ENCODE measurements around the gene FAT3.

Gene FAT3

GRCh38 chr11:92224407-92225124, at the start of gene FAT3:
Gene FAT3 (plus strand): TSS chr11:92224818. CDS start chr11:92352113, 127,295 bp downstream.
- no peak for DNase-seq

- no peak for DNase-seq
Observed at GRCh38 chr11:92179017-92179670, 45.5 kb upstream of the FAT3 start.

GRCh38 chr11:92180226-92180625, 44.4 kb upstream of the FAT3 start:
- DNase-seq = no peak

DNA sequence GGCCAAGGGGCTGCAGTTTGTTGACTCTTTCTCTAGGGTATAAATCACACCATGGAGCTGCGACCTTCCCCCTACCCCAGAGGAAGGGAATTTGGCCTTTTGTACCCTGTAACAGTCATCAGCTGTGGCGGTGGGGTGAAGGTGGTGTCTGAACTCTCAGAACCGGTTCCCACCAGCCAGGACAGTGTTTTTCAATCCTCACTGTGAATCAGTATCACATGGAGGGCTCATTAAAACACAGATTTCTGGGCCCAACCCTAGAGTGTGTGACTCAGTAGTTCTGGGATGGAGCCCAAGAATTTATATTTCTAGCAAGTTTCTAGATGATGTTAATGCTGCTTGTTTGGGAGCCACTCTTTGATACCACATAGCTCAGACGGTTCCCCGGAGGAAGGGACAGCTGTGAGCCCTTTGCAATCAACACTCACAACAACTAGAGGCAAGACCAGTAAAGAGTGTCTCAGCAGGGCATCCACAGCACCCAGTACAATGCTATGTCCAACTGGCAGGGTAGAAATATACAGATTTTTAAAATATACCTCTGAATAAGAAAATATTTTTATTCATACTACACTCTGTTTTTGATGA, 43.9 kb upstream of the FAT3 start:
- DNase-seq = no peak

GRCh38 chr11:92190535-92191206, 33.9 kb upstream of the FAT3 start:
- no peak for DNase-seq

GRCh38 chr11:92192141-92192540, 32.5 kb upstream of the FAT3 start:
- no peak for DNase-seq

- DNase-seq = no peak
Observed at GRCh38 chr11:92198268-92198667, 26.4 kb upstream of the FAT3 start.

DNA sequence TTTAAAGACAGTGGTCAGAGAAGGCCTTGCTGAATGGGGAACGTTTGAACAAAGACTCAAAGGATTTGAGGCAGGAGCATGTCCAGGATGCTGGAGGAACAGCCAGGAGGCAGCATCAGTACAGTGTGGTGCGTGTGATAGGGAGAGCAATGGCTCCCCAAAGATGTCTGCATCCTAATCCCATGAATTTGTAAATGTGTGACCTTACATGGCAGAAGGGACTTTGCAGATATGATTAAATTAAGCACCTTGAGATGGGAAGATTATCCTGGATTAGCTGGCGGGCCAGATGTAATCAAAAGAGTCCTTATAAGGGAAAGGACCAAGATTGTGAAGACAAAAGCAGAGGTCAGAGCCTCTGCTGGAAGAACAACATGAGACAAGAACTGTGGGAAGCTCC, 24.6 kb upstream of the FAT3 start:
- DNase-seq = no peak

DNA sequence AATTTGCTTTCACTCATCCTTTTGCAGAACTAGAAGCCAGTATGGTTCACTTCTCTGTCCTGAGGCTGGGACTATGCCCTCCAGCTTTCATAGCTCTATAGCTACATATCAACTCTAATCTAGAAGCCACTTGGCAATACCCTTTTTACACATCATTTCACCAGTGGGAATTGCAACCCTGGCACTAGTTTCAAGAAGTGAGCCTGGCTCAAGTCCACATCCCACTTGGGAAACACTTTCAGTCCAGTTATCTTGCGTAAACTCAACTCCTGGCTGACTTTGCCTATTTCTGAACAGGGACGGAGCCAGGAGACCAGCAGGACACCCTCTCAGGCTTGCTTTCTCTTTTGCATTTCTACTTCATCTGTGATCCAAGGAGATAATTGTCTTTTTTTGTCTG, 19.9 kb upstream of the FAT3 start:
- DNase-seq = no peak

DNA sequence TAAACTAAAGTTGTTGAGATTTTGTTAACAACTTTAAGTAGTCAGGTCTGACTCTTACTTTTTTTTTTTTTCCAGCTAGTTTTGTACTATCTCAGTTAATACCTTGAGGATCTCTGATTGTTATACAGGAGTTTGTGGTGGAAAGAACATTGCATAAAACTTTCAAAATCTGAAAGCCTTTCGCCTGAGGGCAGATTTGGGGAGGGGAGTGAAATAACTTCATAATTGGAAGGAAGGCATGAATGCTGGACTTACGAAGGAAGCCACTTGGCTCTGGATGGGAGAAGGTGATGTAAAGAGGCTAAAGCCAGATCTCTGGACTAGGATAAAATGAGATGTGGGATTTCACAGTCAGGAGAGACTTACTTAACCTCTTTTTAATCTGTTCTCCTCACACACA, 18.2 kb upstream of the FAT3 start:
- no peak for DNase-seq

DNA sequence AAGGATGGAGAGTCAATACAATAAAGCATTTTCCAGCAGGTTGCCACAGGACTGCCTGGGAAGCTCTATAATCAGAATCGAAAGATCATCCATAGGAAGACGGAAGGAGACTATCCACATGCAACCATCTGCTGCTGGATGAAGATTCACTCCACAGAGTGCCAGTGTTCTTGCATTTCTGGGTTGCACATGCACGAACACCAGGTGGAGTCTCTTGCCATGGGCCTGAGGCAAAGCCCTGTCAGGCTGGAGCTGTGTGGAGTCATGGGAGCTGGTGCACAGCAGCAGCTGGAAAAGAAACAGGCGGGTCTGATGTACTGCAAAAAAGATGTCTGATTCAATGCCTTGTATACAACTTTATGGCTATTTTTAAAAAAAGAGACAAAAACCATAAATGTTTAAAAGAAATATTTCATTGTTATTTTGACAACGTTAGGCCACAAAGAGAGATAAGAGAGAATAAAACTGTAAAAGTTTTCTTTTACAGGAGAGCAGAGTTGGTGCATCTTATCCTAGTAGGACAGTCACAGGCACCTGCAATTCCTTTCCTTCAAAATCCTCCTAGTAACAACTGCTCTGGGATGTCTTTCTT, 12.9 kb upstream of the FAT3 start:
- no peak for DNase-seq

GRCh38 chr11:92212530-92212929, 12.1 kb upstream of the FAT3 start:
- DNase-seq = no peak

DNA sequence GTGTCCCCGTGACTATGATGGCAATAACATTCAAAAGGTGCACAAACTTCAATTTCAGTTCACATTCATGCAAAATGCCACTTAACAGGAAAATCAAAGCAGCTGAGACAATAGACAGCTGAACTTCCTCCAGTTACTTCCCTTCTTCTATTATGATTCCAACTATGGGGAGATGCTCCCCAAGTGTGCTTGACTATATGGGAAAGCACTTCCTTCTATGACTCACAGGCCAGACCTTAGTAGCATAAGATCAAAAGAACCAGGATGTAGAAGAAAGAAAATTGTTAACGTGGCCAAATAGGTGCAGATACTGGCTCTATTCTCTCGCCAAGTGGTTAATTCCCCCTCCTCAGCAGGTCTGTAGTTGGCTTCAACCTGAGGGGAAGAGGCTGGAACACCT, 7.8 kb upstream of the FAT3 start:
- no peak for DNase-seq

GRCh38 chr11:92219476-92219875, 5.1 kb upstream of the FAT3 start:
- DNase-seq = no peak

- no peak for DNase-seq
Observed at GRCh38 chr11:92222701-92223100, 1.9 kb upstream of the FAT3 start.

DNA sequence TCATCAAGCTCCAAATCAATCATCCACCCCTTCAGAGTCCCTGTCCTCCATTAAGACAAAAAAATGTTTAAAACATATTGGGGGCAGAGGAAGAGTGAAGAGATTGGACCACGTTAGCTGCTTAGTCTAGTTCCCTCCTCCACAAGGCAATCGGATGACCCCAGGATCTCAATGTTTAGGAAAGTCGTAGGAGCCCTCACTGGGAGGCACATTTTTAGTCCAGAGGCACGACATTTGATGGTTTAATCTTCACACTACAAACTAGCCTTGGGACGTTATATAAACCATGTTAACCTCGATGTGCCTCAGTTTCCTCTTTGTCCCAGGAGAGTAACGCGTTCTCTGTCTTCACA, 588 bp upstream of the FAT3 start:
- DNase-seq = no peak

DNA sequence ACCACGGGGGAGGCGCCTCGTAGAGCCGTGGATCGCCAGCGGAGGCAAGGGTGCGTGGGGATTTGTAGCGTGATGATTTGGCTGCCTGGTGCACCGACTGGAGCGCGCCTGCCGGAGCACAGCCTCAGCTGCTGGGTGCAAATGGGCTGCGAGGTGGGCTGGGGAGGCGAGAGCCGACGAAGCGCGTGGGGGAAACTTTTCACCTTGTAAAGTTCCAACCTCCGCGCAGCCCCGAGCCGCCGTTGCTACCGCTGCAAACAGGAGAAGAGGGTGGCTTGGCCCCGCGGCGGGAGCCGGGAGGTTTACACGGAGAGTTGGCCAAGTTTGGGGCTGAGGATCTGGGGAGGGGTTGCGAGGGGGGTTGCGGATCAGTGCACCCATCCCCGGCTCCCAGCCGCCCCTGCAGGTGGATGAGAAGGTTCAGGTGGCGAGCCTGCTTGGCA, 528 bp downstream of the FAT3 start:
- no peak for DNase-seq

- DNase-seq = no peak
Observed at GRCh38 chr11:92225568-92226330, 1.1 kb downstream of the FAT3 start.

- no peak for DNase-seq
Observed at GRCh38 chr11:92226331-92227229, 2.0 kb downstream of the FAT3 start.

DNA sequence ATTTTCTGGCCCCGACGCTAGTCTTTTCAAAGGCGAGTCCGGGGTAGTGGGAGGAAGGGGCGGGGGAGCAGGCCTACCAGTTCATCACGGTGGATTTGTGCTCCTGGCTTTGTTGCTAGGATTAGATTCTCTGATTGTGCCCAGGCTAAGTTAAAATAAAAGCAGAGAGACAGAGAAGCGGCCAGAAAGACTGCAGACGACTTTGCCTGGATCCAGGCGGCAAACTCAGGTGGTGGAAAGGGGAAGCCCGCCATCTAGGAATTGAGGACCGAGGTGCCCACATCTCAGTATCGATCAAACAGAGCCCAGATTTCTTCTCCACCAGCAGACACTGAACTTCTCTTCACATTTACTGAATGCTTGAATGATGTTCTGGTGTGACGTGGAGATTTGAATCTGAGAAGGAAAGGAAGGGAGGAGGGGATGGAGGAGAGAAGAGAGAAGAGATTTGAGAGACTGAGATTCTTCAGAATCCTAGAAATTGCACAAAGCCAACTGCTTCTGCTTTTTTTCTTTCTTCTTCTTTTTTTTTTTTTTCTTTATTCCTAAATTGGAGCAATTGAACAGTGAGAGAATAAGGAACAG, 2.7 kb downstream of the FAT3 start:
- no peak for DNase-seq
